ENCODE results near the gene UCN3.

The UCN3 gene, protein sequence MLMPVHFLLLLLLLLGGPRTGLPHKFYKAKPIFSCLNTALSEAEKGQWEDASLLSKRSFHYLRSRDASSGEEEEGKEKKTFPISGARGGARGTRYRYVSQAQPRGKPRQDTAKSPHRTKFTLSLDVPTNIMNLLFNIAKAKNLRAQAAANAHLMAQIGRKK

GRCh38 chr10:5364890-5365338 is at the start of gene UCN3:
Gene UCN3, plus strand, starts transcription at chr10:5364966. Its CDS starts 8,755 bp downstream, at chr10:5373721.
- no peak for DNase-seq

DNA sequence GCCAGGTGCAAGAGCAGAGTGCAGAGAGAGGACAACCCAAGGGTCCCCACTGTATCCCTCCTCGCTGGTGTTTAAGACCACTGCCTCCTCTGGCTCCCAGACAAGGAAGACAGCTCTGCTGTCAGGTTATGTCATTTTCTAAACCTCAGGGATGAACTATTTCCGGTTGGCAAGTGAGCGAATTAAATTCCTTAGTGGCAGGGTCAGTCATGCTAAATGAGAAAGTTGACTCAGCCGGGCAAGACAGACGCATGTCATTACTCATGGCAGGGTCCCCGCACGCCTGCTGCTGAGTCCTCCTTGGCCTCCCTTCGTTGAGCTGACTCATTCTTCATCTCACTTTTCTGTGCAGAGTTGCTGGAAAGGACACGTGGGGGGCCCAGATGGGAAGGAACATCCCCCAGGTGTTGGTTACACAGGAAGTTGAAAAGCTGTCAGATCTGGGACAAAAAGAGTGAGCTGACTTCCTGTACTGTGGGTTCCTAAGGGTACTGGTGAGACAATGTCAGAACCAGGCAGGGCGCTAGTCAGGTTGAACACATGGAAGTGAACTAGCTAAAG is 47.1 kb upstream of the UCN3 start:
- DNase-seq = peak; percentile 57

DNA sequence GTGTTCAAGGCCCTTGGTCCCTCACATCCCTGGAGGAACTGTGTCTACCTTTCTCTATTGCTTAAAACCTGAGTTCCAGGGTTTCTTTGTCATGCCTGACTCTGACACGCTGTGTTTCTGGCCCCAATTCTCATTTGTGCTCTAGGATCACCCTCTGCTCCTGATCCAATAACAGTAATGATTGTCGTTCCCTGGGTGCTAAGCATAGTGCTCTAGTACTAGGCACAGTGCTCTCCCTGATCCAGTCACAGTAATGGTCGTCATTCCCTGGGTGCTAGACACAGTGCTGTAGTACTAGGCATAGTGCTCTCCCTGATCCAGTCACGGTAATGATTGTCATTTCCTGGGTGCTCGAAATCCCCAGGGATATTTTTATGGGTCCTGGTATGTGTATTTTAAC is 46.6 kb upstream of the UCN3 start:
- no peak for DNase-seq

- no peak for DNase-seq
Observed at GRCh38 chr10:5319863-5320262, 44.9 kb upstream of the UCN3 start.

DNA sequence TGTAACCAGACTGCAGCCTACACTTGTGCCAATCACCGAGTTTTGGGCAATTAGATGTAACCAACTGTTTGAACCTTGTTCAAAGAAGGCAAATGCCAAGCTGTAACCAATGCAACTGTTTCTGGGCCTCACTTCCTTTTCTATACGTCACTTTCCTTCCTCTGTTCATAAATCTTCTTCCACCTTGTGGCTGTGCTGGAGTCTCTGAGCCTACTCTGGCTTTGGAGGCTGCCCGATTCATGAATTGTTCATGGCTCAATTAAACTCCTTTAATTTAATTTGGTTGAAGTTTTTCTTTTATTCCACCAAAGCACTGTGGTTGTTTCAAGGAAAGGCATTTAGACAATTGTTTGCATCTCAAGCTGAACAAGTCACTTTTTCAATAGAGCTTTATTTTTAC is 43.5 kb upstream of the UCN3 start:
- DNase-seq = no peak

GRCh38 chr10:5323446-5323845 is 41.3 kb upstream of the UCN3 start:
- DNase-seq = no peak

- no peak for DNase-seq
Observed at GRCh38 chr10:5325076-5325475, 39.7 kb upstream of the UCN3 start.

- no peak for DNase-seq
Observed at GRCh38 chr10:5334196-5334880, 30.4 kb upstream of the UCN3 start.

GRCh38 chr10:5338010-5338409 is 26.8 kb upstream of the UCN3 start:
- DNase-seq = no peak

DNA sequence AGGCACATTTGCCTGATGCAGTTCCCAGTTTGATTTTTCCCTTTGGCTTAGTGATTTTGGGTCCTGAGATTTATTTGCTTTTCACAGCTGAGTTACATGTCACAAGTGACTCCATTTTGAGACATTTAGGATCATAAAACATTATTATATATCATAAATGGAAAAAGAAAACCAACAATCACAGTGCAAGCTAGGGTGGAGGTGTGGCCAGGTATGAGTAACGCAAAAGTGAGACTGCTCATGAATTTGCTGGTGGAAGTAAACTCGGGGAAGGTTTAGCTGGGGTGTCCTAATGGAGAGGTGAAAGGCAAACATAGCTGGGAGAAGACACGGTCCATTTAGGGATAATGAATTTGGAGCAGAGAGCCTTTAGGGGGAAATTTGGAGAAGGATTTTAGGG is 21.7 kb upstream of the UCN3 start:
- DNase-seq = no peak

DNA sequence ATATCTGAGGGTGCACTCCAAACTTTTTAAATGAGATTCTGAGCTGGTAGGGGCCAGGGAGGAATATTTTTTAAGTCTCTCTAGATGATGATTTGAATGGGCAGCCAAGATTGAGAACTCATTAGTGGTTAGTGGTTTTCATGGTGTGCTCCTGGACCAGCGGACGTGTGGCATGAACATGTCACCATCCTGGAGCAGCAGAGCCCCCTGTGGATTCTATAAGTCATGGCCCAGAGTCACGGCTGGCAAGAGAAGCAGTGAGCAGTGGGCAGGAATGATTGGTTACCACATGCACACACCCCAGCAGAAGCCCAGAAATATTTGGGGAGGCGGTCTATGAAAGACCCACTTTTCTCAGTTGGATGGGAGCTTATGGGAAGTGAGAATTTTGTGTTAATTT is 21.2 kb upstream of the UCN3 start:
- DNase-seq = no peak

DNA sequence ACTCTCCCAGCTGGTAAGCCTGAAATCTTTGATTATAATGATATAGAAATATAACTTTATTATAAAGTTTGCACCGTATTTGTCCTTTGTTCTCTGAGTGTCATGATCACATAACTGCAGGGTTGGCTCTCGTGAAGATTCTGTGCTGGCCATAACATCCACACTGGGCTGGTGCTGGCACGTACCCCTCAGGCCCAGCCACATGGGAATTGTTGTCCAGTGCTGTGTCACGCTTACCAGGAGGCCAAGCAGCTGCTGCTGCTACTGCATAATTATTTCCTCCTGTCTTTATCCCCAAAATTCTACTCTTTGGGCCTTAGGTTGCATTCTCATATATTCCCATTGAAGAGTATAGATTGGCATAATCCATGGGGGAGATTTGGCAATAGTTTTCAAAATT is 20.8 kb upstream of the UCN3 start:
- no peak for DNase-seq

DNA sequence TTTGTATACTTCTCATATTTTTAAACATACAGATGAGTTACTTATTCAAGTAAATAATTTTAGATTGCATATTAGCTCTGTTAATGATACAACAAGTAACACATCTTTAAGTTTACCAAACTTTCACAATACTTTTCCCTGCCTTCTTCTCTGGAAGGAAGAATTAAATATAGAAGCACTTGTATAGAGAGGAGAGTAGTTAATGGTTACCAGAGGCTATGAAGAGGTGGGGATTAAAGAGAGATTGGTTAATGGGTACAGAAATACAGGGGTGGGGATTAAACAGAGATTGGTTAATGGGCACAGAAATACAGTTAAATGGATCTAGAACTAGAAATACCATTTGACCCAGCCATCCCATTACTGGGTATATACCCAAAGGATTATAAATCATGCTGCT is 20.0 kb upstream of the UCN3 start:
- DNase-seq = no peak

DNA sequence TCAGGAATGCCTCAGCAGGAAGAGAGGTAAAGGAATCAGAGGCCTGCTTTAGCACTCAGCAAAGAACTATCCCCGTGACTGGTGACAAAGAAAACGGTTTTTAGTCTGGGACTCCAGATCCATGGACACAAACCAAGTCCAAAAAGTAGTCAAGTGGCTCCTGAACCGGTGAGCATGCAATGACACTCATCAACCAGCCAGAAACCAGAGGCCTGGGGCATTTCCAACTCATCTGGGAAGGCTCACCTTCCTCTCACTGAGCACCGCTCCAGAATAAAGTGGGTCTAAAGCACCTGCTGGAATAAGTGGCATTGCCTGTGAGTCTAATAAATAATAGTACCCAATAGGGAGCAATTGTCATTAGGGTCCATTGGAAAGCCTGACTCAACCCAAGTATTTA is 17.9 kb upstream of the UCN3 start:
- DNase-seq = no peak

GRCh38 chr10:5349362-5349761 is 15.4 kb upstream of the UCN3 start:
- no peak for DNase-seq

- no peak for DNase-seq
Observed at GRCh38 chr10:5354068-5354467, 10.7 kb upstream of the UCN3 start.

GRCh38 chr10:5355594-5356301 is 9.0 kb upstream of the UCN3 start:
- DNase-seq = no peak

- no peak for DNase-seq
Observed at GRCh38 chr10:5356302-5356763, 8.4 kb upstream of the UCN3 start.

DNA sequence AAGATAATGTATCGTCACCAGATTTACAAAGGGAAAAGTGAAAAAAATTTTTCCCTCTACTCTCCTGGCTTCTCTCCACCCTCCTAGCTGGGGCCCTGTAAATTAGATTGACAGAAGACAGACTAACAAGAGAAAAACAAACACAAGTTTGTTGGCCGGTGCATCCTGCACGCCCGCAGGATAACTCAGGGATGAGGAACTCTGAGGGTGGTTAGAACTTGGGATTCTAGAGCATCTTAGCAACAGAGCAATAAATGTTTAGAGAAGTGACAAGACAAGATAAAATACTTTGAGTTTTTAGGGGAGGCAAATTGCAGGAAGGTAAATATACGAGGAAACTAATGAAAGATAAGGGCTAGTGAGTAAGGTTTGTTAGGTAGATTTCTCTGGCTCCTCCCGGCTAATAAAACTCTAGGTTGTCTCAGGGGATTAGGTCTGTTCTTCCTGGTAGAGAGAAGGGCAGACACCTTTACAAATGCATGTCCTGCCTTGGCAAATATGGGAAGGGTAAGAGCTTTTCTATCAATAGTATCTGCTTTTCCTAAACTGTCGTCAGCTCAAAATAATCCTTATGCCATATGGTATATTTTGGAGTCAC is 4.3 kb upstream of the UCN3 start:
- no peak for DNase-seq

GRCh38 chr10:5361966-5362365 is 2.8 kb upstream of the UCN3 start:
- no peak for DNase-seq

- DNase-seq = no peak
Observed at GRCh38 chr10:5362873-5363272, 1.9 kb upstream of the UCN3 start.

GRCh38 chr10:5364374-5364773 is 392 bp upstream of the UCN3 start:
- no peak for DNase-seq

DNA sequence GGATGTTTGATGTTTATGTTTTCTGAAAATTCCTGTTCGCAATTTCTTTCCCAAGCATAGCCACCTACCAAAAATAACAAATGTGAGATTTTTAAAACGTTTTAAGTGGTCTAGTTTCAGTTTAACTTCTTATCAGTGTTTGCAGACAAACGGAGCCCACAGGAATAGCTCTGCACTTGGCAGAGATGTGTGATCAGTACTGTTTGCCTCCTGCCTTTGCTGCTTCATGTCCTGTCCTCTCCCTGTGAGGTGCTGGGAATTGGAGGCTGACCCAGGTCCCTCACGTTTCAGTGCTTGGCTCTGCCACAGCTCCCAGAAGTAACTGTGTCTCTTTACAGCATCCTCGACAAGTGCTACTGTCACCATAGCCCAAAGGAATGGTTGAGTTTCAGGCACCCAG is 1.2 kb downstream of the UCN3 start:
- DNase-seq = no peak
